Activated CD4-positive, alpha-beta T cell treated with anti-CD3 and anti-CD28 coated beads, Interleukin-2, amount 10 ng/mL, durations not matched to agents 24 days and 14 days (primary cell): ENCODE measurements around the gene NMNAT3. TPM values are rescaled to one million over a fixed set of nuclear protein-coding genes. Genes with fewer than 3 reads are reported as not detected.

Source experiments
- DNase-seq: peaks from one replicate; pipeline ENCODE4 v3.0.0; 2022
- H3K27ac Mint-ChIP-seq: one replicate; pipeline ENCODE4 v1.8.0; 2022; ENCODE audit warnings: mild to moderate bottlenecking, mixed read lengths
- H3K27me3 Mint-ChIP-seq: one replicate; pipeline ENCODE4 v1.8.0; 2022; ENCODE audit warnings: mixed read lengths
- H3K36me3 Mint-ChIP-seq: one replicate; pipeline ENCODE4 v1.8.0; 2022; ENCODE audit warnings: low read depth, mild to moderate bottlenecking, mixed read lengths
- H3K4me1 Mint-ChIP-seq: one replicate; pipeline ENCODE4 v1.8.0; 2021; ENCODE audit warnings: mixed read lengths
- H3K4me3 Mint-ChIP-seq: one replicate; pipeline ENCODE4 v1.8.0; 2022; ENCODE audit warnings: mild to moderate bottlenecking, moderate library complexity, mixed read lengths
- H3K9me3 Mint-ChIP-seq: one replicate; pipeline ENCODE4 v1.8.0; 2021; ENCODE audit warnings: mixed read lengths
- intact Hi-C: fragments of 100-400 bp; cut with micrococcal nuclease; formaldehyde crosslinking; loops from one replicate; pipeline ENCODE4 v1.15.1; 2023
- total RNA-seq: library from RNA; stranded (reverse); gene quantifications from 2 replicates; pipeline ENCODE4 v1.2.3, GENCODE V29; 2022

NMNAT3 gene
- total RNA-seq, 1 donor from 2014 or later: 1.0 TPM

DNA sequence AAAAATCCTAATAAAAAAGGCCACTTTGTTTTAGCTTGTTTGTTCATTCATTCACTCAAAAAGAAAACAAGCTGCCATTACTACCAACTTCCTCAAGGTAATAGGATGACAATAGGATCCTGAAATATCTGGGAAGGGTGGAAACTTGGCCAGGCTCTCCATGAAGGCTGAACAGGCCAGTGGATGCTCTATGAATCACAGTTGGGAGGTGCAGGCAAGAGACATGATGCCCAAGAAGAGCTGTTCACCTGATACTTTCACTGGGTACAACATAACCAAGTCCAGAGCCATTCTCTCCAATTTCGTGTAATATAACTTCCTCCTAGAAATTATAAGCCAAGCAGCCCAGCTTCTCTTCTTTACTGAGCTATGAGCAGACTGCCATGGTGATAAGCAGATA is 37.3 kb downstream of the NMNAT3 start:
- intact Hi-C loops: no loop called here
- Mint-ChIP-seq H3K27me3 (no peaks in the 10 kb centered on the region), H3K4me1 (peaks cover 11% of the 10 kb centered on the region), H3K27ac (no peak overlapping the region), H3K4me3 (no peak overlapping the region), H3K36me3 (no peaks in the 10 kb centered on the region), H3K9me3 (peaks cover 4% of the 10 kb centered on the region)
- DNase-seq: no peak

DNA sequence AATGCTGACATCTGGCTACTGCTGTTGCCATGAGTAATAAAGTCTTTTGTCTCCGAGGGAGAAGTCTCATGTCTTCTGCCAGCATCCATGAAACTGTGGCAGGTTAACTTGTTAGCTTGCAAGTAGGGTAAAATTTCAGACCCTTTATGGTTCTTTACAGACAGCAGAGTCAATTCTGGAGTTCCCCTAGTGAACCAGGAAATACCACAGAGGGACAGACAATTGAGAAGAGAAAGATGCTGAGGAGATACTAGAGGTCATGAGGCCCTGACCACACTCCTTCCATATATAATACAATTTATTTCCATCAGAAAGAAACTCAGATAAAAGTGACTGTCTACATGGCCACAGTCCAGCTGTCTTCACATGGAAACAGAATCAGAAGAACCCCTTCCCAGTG is 38.1 kb downstream of the NMNAT3 start:
- intact Hi-C loops: no loop called here

DNA sequence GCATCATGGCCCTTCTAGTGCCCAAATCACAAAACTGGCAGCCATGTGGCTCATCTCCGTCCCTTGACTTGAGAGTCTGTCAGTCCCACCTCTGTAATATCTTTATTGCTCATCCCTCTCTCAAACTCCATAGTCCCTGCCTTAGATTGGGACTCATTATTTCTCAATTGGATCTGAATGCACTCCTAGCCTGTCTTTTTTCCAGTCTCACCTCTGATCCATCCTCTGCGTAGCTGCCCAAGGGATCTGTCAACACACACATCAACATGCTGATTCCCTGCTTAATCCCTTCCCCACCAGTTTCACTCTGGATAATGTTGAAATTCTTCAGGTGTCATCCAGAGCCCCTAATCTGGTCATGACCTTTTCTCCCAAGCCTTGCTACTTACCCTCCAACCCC is 39.3 kb downstream of the NMNAT3 start:
- intact Hi-C loops: no loop called here
- Mint-ChIP-seq H3K4me3 (no peak overlapping the region), H3K36me3 (no peaks in the 10 kb centered on the region), H3K27me3 (no peaks in the 10 kb centered on the region), H3K4me1 (peaks cover 11% of the 10 kb centered on the region), H3K9me3 (peaks cover 4% of the 10 kb centered on the region), H3K27ac (no peak overlapping the region)
- DNase-seq: no peak

More for the DNA sequence above, 38.1 kb downstream of the NMNAT3 start:
- H3K4me3 Mint-ChIP-seq: no peak overlapping the region
- DNase-seq: no peak
- no peaks in the 10 kb centered on the region for H3K27me3 Mint-ChIP-seq
- no peak overlapping the region for H3K27ac Mint-ChIP-seq
- H3K4me1 Mint-ChIP-seq: peaks cover 11% of the 10 kb centered on the region
- H3K36me3 Mint-ChIP-seq: no peaks in the 10 kb centered on the region
- peaks cover 4% of the 10 kb centered on the region for H3K9me3 Mint-ChIP-seq

DNA sequence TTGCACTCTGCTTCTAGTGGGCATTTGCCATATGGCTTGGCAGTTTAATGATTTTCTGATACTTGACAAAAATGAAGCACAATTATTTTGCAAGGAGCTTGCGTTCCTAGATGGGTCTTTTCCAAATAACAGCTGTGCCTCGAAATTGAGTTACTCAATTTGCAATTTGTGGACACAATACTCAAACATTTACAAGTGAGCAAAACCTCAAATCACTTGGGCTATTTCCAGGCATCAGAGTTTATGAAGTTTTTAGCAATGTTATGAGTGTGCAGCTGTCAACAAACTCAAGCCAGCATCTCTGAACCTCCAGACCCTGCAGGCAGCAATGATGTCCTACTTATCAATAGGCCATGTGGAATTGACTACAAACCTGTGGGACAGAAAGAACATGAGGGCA is 41.3 kb downstream of the NMNAT3 start:
- peaks cover 4% of the 10 kb centered on the region for H3K9me3 Mint-ChIP-seq
- no peaks in the 10 kb centered on the region for H3K36me3 Mint-ChIP-seq
- no peaks in the 10 kb centered on the region for H3K27me3 Mint-ChIP-seq
- H3K4me3 Mint-ChIP-seq: no peak overlapping the region
- DNase-seq: no peak
- intact Hi-C loops: no loop called here
- H3K27ac Mint-ChIP-seq: no peak overlapping the region
- H3K4me1 Mint-ChIP-seq: peaks cover 7% of the 10 kb centered on the region

DNA sequence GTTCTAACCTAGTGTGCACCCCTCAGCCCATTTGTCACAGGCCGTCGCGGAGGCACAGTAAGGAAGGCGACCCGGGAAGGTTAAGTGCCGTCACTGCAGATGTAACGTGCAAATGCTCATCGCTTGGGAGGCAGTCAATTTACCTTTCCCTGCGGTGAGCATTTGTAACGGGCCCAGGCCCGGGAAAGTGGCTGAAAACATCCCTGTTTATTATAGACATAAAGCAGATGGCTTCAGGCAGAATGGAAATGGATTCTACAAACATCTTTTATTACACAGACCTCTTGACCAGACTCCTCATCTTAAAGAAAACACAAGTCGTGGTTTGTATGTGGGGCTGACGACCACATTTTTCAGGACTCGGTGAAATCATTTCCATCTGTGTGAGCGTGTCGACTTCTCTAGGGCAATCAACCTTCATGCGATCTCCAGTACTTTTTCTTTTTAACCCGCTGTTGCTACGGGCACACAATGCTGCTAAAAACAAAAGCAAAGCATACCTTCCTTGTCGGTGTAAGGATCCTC is 43.6 kb downstream of the NMNAT3 start:
- H3K4me3 Mint-ChIP-seq: no peak overlapping the region
- H3K36me3 Mint-ChIP-seq: no peaks in the 10 kb centered on the region
- peaks cover 2% of the 10 kb centered on the region for H3K4me1 Mint-ChIP-seq
- no peak overlapping the region for H3K27ac Mint-ChIP-seq
- intact Hi-C loops: no loop called here
- no peak for DNase-seq
- no peaks in the 10 kb centered on the region for H3K27me3 Mint-ChIP-seq
- peaks cover 4% of the 10 kb centered on the region for H3K9me3 Mint-ChIP-seq

DNA sequence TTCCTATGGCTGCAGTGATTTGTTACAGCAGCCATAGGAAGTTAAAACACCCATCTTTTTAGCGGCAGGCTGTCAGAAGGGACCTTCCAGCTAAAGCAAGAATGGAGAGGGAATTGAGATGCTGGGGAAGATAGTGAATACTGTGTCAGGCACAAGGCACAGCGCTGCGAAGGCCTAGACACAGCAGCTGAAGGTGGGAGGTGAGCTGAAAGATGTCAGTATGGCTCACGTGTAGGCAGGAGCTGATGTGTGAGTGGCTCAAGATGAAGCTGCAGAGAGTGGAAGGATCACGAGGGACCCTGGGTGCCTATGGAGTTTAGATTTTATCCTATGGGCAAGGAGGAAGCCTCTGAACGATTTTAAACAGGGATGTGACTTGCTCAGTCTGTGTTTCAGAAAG is 44.3 kb downstream of the NMNAT3 start:
- H3K36me3 Mint-ChIP-seq: no peaks in the 10 kb centered on the region
- no peak overlapping the region for H3K27ac Mint-ChIP-seq
- no peak for DNase-seq
- no peaks in the 10 kb centered on the region for H3K27me3 Mint-ChIP-seq
- no peak overlapping the region for H3K4me3 Mint-ChIP-seq
- H3K4me1 Mint-ChIP-seq: no peaks in the 10 kb centered on the region
- intact Hi-C loops: no loop called here
- H3K9me3 Mint-ChIP-seq: no peaks in the 10 kb centered on the region

DNA sequence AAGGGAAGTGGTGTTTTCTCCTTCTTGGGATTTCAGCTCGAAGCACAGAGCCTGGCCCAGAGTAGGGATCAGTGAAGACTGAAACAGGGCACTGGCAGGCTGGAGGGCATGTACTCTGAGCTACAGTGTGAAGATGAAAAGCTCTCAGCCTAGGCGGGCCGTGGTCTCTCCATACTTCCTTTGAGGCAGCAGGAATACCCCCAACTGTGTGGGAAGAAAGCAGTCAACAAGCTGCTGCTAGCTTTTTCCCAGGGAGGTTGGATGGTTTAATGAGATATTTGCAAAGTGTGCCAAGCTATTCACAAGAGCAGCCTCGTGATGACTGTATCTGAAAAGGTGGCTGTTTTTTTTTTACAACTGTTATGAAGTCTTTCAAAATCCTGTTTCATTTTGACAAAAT is 47.2 kb downstream of the NMNAT3 start:
- Mint-ChIP-seq H3K27ac (no peak overlapping the region), H3K4me3 (no peak overlapping the region), H3K4me1 (no peaks in the 10 kb centered on the region), H3K36me3 (no peaks in the 10 kb centered on the region), H3K9me3 (no peaks in the 10 kb centered on the region), H3K27me3 (no peaks in the 10 kb centered on the region)
- DNase-seq: no peak
- intact Hi-C loops: no loop called here

DNA sequence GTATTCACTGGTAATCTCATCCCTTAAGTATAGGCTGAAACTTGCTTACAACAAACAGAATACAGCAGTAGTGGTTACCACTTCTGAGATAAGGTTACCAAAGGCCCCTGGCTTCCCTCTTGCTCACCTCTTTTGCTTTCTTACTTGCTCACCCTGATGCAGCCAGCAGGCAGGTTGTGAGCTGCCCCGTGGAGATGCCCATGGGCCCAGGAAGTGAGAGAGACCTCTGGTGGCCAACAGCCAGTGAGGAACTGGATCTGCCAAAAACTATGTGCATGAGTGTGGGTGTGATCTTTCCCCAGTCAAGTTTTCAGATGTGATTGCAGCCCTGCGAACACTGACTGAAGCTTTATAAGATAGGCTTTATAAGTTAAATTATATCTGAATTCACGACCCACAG is 48.7 kb downstream of the NMNAT3 start:
- no peaks in the 10 kb centered on the region for H3K4me1 Mint-ChIP-seq
- no peaks in the 10 kb centered on the region for H3K36me3 Mint-ChIP-seq
- no peak overlapping the region for H3K27ac Mint-ChIP-seq
- intact Hi-C loops: loop anchor here (5.0 kb wide), 1 partner anchor 202 kb away; no protein-coding TSS in a partner anchor
- no peak overlapping the region for H3K4me3 Mint-ChIP-seq
- H3K27me3 Mint-ChIP-seq: no peaks in the 10 kb centered on the region
- peak; percentile 65 for DNase-seq
- H3K9me3 Mint-ChIP-seq: no peaks in the 10 kb centered on the region

DNA sequence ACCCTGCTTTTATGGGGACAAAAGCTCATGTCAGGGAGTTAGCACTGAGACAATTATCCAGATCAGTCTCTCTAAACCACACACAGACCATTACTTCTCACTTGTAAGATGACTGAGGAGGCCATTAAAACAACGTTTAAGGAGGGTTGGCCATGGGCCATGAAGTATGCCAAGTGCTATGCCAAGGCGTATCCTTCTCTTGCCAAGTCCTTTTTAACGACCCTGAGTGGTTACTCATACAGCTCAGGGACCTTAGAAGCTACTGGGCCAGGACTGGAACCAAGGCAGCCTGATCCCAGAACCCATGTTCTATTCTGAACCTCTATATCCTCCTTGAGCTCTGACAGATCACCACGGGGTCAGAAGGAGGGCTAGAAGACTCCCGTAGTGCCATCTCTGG is 50.0 kb downstream of the NMNAT3 start:
- Mint-ChIP-seq H3K27ac (no peak overlapping the region), H3K4me3 (no peak overlapping the region), H3K9me3 (no peaks in the 10 kb centered on the region), H3K27me3 (no peaks in the 10 kb centered on the region), H3K36me3 (no peaks in the 10 kb centered on the region), H3K4me1 (no peaks in the 10 kb centered on the region)
- intact Hi-C loops: loop anchor here (5.0 kb wide), 1 partner anchor 200 kb away; no protein-coding TSS in a partner anchor
- no peak for DNase-seq

DNA sequence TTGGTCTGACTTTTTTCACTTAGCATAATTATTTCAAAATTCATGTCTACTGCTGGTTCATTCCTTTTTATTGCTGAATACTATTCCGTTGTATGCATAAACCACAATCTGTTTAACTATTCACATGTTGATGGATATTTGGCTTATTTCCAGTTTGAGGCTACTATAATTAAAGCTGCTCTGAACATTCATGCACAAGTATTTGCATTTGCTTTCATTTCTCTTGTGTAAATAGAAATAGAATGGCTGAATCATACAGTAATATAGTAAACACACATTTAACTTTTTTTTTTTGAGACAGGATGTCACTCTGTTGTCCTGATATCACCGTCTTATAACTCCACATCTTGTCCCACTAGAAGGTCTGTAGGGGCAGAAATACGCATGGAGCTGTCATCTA is 57.3 kb downstream of the NMNAT3 start:
- Mint-ChIP-seq H3K9me3 (no peaks in the 10 kb centered on the region), H3K27ac (no peak overlapping the region), H3K4me3 (no peak overlapping the region), H3K4me1 (no peaks in the 10 kb centered on the region), H3K27me3 (no peaks in the 10 kb centered on the region), H3K36me3 (no peaks in the 10 kb centered on the region)
- intact Hi-C loops: no loop called here
- DNase-seq: no peak

DNA sequence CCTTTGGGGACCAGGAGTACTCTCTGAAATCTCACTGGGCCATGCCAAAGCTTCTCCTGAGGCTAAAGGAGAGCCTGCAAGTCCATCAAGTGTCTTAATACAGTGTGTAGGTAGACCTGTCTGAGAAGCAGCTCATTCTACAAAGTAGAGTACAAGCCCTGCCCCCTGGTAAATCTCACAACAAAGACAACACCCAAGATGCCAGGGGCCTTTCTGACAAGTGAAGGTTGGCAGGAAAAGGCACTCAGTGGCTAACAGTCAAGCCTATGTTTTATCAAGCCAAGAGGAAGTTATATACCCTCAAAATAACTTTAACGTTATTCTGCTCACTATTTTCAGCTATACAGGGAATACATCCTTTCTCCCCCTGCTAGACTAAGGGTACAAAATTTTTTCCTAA is 58.3 kb downstream of the NMNAT3 start:
- intact Hi-C loops: no loop called here
- Mint-ChIP-seq H3K36me3 (no peaks in the 10 kb centered on the region), H3K4me1 (no peaks in the 10 kb centered on the region), H3K9me3 (no peaks in the 10 kb centered on the region), H3K4me3 (no peak overlapping the region), H3K27me3 (no peaks in the 10 kb centered on the region), H3K27ac (no peak overlapping the region)
- DNase-seq: peak; percentile 24

DNA sequence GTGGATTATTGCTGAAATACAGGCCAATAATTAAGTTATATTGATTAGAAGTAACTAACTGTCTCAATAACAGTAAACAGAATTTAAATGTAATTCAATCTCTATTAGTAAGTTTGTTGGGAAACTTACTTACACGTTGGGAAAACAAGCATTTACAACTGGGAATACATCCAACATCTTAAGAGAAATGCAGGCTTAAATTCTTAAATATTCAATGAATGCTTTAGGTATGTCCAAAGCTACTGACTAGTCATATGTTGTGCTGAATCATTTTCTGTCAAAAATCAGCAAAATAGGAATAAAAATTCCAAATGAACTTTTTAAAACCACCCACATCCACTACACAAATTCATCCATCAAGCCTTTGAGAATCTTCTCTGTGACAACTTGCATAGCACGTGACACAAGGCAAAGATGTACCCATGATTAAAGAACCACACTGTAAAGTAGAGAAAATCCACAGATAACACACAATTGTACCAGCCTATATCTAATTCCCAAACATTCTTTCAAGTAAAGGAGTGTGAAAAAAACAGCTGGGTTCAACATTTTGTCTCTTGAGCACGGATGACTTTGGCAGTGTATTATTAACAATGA is 60.0 kb downstream of the NMNAT3 start:
- Mint-ChIP-seq H3K4me1 (no peaks in the 10 kb centered on the region), H3K4me3 (no peak overlapping the region), H3K27ac (no peak overlapping the region), H3K9me3 (no peaks in the 10 kb centered on the region), H3K27me3 (no peaks in the 10 kb centered on the region), H3K36me3 (no peaks in the 10 kb centered on the region)
- DNase-seq: no peak
- intact Hi-C loops: no loop called here

DNA sequence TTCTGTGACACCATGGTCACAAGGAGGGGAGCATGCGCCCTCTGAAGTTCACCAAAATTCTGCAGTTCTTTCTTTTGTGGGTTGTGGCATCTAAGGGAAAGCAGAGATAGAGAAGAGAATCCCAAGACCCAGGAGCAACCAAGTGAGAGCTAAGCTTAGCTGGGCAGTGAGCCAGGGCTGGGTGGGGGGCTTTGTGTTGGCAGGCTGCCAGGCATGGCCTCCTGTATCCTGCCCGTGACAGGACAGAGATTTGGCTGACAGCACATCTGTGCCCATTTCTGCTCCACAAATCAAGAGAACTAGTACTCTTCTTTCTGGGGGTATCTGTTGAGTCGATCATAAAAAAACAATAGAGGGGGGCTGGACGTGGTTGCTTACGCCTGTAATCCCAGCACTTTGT is 66.2 kb downstream of the NMNAT3 start:
- no peak overlapping the region for H3K27ac Mint-ChIP-seq
- no peaks in the 10 kb centered on the region for H3K9me3 Mint-ChIP-seq
- H3K27me3 Mint-ChIP-seq: no peaks in the 10 kb centered on the region
- no peaks in the 10 kb centered on the region for H3K4me1 Mint-ChIP-seq
- DNase-seq: no peak
- no peaks in the 10 kb centered on the region for H3K36me3 Mint-ChIP-seq
- no peak overlapping the region for H3K4me3 Mint-ChIP-seq
- intact Hi-C loops: no loop called here

DNA sequence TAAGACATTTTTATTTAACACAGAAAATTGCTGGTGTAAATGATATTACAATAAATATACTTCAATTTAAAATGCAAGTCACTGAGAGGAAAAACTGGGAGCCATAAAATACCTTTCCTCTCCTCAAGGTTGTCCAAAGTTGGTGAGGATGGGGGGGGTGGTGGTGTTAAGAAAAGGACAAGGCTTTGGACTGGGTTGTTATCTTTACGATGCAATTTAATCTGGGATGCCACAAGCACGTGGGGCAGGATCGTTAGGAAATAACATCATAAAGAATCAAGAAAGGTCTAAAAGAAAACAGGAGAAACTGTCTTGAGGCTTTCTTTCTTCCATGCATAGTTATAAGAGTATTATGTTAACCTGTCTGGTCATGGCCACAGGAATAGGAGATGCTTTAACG is 66.9 kb downstream of the NMNAT3 start:
- Mint-ChIP-seq H3K4me3 (no peak overlapping the region), H3K4me1 (no peaks in the 10 kb centered on the region), H3K27ac (no peak overlapping the region), H3K27me3 (no peaks in the 10 kb centered on the region), H3K9me3 (no peaks in the 10 kb centered on the region), H3K36me3 (no peaks in the 10 kb centered on the region)
- intact Hi-C loops: no loop called here
- no peak for DNase-seq

DNA sequence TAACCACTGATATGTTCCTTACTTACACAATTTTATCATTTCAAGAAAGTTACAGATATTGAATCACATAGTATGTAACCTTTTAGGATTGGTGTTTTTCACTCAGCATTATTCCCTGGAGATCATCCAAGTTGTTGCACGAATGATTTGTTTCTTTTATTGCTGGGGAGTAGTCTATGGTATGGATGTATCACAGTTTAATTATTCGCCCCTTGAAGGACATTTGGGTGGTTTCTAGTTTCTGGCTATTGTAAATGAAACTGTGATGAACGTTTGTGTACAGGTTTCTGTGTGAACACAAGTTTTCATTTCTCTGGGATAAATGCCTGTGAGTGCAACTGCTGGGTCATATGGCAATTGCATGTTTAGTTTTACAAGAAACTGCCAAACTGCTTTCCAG is 68.8 kb downstream of the NMNAT3 start:
- no peak overlapping the region for H3K27ac Mint-ChIP-seq
- no peaks in the 10 kb centered on the region for H3K4me1 Mint-ChIP-seq
- no peak for DNase-seq
- H3K36me3 Mint-ChIP-seq: no peaks in the 10 kb centered on the region
- intact Hi-C loops: no loop called here
- H3K4me3 Mint-ChIP-seq: no peak overlapping the region
- no peaks in the 10 kb centered on the region for H3K9me3 Mint-ChIP-seq
- no peaks in the 10 kb centered on the region for H3K27me3 Mint-ChIP-seq
